ENCODE data around the gene HOXA9.

GRCh38 chr7:27149842-27150567 lies 15.3 kb downstream of the HOXA9 start:
- TF ChIP-seq CTCF (optimal IDR thresholded peaks at IDR 0.05 in 1 of 3, IDR thresholded peaks at IDR 0.05 in 1 of 3, conservative IDR thresholded peaks at IDR 0.05 in 1 of 3; ENCODE audit: extremely low read depth in 1 of 3, insufficient read depth in 2 of 3, low read length in 3 of 3) (no peak), EZH2 (IDR thresholded peaks at IDR 0.05; ENCODE audit: low read length) (no peak)

All from keratinocyte (primary cell).